ENCODE data around the gene SMPD2. TPM values are rescaled to one million over a fixed set of nuclear protein-coding genes. Genes with fewer than 3 reads are reported as not detected.

SMPD2 gene
- total RNA-seq, 2 donors from 2014 or later: 5.5 TPM

DNA sequence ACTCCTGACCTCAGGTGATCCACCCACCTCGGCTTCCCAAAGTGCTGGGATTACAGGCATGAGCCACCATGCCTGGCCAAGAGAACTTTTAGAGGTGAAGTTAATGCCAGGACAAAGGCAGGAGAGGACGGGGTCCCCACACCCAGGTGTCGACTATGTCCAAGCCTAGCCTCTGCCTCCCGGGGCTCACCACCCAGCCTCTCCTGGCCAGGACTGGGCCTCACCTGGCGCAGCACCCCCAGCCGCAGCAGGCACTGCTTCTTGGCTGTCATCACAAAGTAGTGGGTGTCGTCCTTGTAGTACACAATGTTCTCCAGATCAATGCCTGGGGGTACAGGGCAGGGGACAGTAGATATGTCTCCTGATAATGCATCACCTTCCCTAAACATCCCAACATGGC lies 10.9 kb downstream of the SMPD2 start:
- no peak for DNase-seq (ENCODE audit: low spot score)
- Histone ChIP-seq H3K9me3 (no peaks in the 10 kb centered on the region), H3K27ac (no peak overlapping the region), H3K27me3 (no peaks in the 10 kb centered on the region), H3K4me3 (no peak overlapping the region), H3K36me3 (no peaks in the 10 kb centered on the region), H3K4me1 (peaks cover 0 to 20% of the 10 kb centered on the region in 2 donors)
- TF ChIP-seq, protein P1, sequence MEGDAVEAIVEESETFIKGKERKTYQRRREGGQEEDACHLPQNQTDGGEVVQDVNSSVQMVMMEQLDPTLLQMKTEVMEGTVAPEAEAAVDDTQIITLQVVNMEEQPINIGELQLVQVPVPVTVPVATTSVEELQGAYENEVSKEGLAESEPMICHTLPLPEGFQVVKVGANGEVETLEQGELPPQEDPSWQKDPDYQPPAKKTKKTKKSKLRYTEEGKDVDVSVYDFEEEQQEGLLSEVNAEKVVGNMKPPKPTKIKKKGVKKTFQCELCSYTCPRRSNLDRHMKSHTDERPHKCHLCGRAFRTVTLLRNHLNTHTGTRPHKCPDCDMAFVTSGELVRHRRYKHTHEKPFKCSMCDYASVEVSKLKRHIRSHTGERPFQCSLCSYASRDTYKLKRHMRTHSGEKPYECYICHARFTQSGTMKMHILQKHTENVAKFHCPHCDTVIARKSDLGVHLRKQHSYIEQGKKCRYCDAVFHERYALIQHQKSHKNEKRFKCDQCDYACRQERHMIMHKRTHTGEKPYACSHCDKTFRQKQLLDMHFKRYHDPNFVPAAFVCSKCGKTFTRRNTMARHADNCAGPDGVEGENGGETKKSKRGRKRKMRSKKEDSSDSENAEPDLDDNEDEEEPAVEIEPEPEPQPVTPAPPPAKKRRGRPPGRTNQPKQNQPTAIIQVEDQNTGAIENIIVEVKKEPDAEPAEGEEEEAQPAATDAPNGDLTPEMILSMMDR (IDR thresholded peaks at IDR 0.05): no peak

DNA sequence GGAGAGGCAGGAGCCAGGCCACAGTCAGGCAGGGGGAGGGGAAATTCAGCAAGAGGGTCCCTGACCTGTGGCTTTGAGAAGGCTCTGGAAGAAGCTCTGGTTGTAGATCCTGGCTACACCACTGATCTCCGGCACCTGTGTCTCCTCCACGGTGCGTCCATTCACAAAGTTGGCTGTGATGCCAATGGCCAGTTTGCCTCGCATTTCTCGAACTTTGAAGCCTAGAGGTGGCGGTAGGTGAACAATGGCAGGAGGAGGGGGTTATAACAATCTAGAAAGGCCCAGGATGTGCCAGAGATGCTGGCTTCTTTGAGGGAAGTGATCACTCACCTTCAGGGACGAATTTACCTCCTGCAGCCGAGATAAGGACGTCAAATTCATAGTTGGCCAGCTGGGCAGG lies 11.7 kb downstream of the SMPD2 start:
- no peak for DNase-seq (ENCODE audit: low spot score)
- Histone ChIP-seq H3K27ac (no peak overlapping the region), H3K27me3 (no peaks in the 10 kb centered on the region), H3K4me1 (peaks cover 0 to 28% of the 10 kb centered on the region in 2 donors), H3K36me3 (no peaks in the 10 kb centered on the region), H3K4me3 (no peak overlapping the region), H3K9me3 (no peaks in the 10 kb centered on the region)
- TF ChIP-seq, protein P1 (IDR thresholded peaks at IDR 0.05): no peak

DNA sequence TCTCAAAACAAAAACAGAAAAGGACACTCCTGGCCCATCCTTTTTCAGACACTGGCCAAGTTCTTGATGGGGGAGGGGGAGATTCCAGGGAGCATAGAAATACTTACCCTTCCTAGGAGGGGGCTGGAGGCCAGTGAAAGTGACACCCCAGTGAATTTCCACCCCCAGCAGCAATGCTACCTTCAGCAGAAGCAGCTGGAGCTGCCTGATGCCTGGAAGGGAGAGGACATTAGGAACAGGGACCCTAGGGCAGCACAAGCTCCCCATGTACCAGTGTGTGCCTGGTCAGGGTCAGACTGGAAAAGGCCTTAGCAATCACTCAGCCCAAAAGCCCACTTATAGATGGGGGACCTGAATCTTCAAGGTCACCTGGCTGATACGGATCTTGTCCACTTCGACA lies 12.6 kb downstream of the SMPD2 start:
- Histone ChIP-seq H3K4me3 (no peak overlapping the region), H3K4me1 (peaks cover 0 to 32% of the 10 kb centered on the region in 2 donors), H3K36me3 (no peaks in the 10 kb centered on the region), H3K27ac (no peak overlapping the region), H3K27me3 (no peaks in the 10 kb centered on the region), H3K9me3 (no peaks in the 10 kb centered on the region)
- TF ChIP-seq, protein P1 (IDR thresholded peaks at IDR 0.05): no peak
- no peak for DNase-seq (ENCODE audit: low spot score)

DNA sequence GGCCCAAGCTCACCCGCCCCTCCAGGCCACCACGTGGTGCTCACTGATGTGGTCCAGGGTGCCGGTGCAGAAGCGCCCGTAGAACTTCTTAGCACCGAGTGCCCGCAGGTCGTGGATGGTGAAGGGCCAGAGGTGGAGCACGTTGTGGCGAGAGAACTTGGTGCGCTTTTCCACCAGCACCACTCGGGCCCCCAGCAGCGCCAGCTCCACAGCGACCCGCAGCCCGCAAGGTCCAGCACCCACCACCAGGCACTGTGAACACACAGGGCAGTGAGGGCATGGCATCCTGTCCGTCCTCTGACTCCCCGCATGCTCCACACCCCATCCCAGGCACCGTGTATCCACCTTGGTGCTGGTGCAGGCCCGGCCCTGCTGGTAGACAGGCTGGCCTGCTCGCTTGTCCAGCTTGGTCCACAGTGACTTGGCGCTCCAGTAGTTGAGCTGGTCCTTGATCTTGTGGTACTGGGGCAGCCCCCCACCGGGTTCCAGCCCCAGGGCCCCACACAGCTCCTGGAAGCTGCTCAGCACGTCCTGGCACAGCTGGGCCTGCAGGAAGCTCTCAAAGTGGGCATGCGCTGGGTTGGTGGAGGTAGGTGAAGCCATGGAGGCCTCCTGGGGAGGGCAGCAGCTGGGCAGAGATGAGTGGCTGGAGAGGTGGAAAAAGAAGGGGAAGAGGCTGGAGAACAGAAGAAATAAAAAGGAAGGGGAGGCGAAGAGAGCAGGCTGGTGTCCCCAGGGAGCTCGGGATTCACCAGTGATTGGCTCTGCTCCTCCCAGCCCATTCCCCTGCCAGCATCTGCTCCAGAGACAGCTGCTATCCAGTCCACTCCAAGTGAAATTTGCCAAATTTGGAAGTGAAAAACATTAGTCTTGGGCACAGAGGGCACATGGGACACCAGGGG lies 13.3 kb downstream of the SMPD2 start:
- H3K36me3 ChIP-seq: no peaks in the 10 kb centered on the region
- no peaks in the 10 kb centered on the region for H3K9me3 ChIP-seq
- no peaks in the 10 kb centered on the region for H3K27me3 ChIP-seq
- TF ChIP-seq, protein P1 (IDR thresholded peaks at IDR 0.05): no peak
- H3K27ac ChIP-seq: peak overlapping the region; percentile 74 to 77
- peaks cover 0 to 32% of the 10 kb centered on the region in 2 donors for H3K4me1 ChIP-seq
- peak overlapping the region in 1 of 2 donors; percentile 82 for H3K4me3 ChIP-seq
- DNase-seq (ENCODE audit: low spot score): no peak

DNA sequence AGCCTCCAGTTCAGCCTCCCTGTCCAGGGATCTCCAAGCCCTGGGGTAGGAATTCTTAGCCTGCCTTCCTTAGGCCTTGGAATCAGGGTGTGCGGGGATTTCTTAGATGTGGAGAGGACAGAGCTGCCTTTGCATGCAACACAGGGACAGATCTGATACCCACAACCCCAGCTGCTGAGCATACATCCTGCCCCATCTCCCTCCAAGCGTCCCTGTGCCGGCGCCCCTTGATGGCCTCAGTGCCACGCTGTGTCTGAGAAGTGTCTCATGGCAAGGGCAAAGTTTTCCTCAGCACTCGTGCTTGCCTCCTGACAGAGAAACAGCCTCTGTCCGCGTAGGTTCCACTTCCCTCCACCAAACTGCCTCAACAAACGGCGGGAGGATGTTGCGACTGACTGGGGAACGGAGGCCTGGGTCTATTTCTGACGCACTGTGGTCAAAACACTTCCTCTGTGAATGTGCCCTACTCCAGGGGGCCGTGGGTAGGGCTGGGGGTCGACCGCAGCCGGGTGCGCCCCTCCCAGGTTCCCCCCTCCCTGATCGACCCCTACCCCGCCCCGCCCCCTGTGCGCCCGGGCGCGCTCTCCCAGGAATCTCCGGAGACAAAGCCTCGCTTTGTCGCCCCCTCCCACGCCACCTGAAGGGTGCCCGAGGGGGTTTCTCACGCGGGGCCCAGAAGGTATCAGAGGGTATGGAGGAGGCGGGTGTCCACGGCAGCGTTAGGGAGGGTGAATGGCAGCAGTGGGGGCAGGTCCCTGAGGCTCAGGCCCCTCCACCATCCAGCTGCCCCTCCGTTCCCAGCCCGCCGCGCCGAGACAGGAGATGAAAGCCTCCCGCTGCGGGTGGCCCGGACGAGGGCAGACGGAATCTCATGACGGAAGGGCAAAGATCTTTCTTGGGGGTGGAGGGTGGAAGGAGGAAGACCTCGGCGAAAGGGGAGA lies 14.2 kb downstream of the SMPD2 start:
- H3K27ac ChIP-seq: peak overlapping the region; percentile 74 to 77
- peaks cover 0 to 32% of the 10 kb centered on the region in 2 donors for H3K4me1 ChIP-seq
- H3K4me3 ChIP-seq: peak overlapping the region; percentile 59 to 82
- no peak for DNase-seq (ENCODE audit: low spot score)
- no peaks in the 10 kb centered on the region for H3K27me3 ChIP-seq
- H3K9me3 ChIP-seq: no peaks in the 10 kb centered on the region
- TF ChIP-seq, protein P1 (IDR thresholded peaks at IDR 0.05): no peak
- H3K36me3 ChIP-seq: no peaks in the 10 kb centered on the region

Data from right atrium auricular region (tissue), 2 donors.